Skeletal muscle tissue (tissue), 4 donors: Measurements from ENCODE around the gene GTPBP2. TPM values are rescaled to one million over a fixed set of nuclear protein-coding genes. Genes with fewer than 3 reads are reported as not detected.

ENCODE experiments used
- H3K27ac ChIP-seq: one replicate; pipeline ENCODE4 v1.7.0; 2013; ENCODE audit warnings: mild to moderate bottlenecking, low read depth, low read length, inconsistent platforms
- H3K27me3 ChIP-seq, 3 donors: one replicate each; pipeline ENCODE4 v1.7.0; 2013; ENCODE audit warnings: low read length in 3 of 3; ENCODE audit not compliant: control insufficient read depth in 3 of 3, insufficient read depth in 3 of 3
- H3K36me3 ChIP-seq, 3 donors: one replicate each; pipeline ENCODE4 v1.7.0; 2013; ENCODE audit warnings: low read length in 3 of 3; ENCODE audit not compliant: control insufficient read depth in 3 of 3, insufficient read depth in 3 of 3
- H3K4me1 ChIP-seq, 3 donors: one replicate each; pipeline ENCODE4 v1.7.0; 2013; ENCODE audit warnings: low read length in 3 of 3, mild to moderate bottlenecking in 3 of 3; ENCODE audit not compliant: control insufficient read depth in 3 of 3, insufficient read depth in 3 of 3
- H3K4me3 ChIP-seq, 3 donors: one replicate each; pipeline ENCODE4 v1.7.0; 2013; ENCODE audit warnings: low read length in 3 of 3
- H3K9ac ChIP-seq, 3 donors: one replicate each; pipeline ENCODE4 v1.7.0; 2013; ENCODE audit warnings: low read length in 3 of 3, mild to moderate bottlenecking in 3 of 3, moderate library complexity in 2 of 3, low read depth in 1 of 3
- H3K9me3 ChIP-seq, 3 donors: one replicate each; pipeline ENCODE4 v1.7.0; 2013; ENCODE audit warnings: low read length in 3 of 3; ENCODE audit not compliant: control insufficient read depth in 3 of 3
- total RNA-seq: library from RNA; depleted of rRNA; stranded (reverse); fragments of >200 nt; gene quantifications from one replicate; pipeline ENCODE4 v1.2.3, GENCODE V29; 2014
- donor health status: Osteomylitis.

GTPBP2 gene
- total RNA-seq, 1 donor from 2014 or later: 30.8 TPM

GRCh38 chr6:43582911-43583310 lies 46.2 kb downstream of the GTPBP2 start:
- H3K27me3 ChIP-seq: no peaks in the 10 kb centered on the region
- no peak overlapping the region for H3K9ac ChIP-seq
- no peaks in the 10 kb centered on the region for H3K4me1 ChIP-seq
- no peaks in the 10 kb centered on the region for H3K9me3 ChIP-seq
- H3K4me3 ChIP-seq: no peak overlapping the region
- H3K36me3 ChIP-seq: peaks cover 21 to 42% (median 28%) of the 10 kb centered on the region in 3 donors
- H3K27ac ChIP-seq: no peak overlapping the region

GRCh38 chr6:43579171-43579570 lies 49.9 kb downstream of the GTPBP2 start:
- Histone ChIP-seq H3K27me3 (no peaks in the 10 kb centered on the region), H3K27ac (no peak overlapping the region), H3K36me3 (peaks cover 7 to 19% (median 10%) of the 10 kb centered on the region in 3 donors), H3K9ac (no peak overlapping the region), H3K9me3 (no peaks in the 10 kb centered on the region), H3K4me3 (no peak overlapping the region), H3K4me1 (peaks cover 11 to 17% (median 16%) of the 10 kb centered on the region in 3 donors)

GRCh38 chr6:43578748-43579147 lies 50.3 kb downstream of the GTPBP2 start:
- H3K4me3 ChIP-seq: no peak overlapping the region

GRCh38 chr6:43575772-43576551 lies 53.1 kb downstream of the GTPBP2 start, which contains the start of the genes POLH and XPO5:
Gene POLH (plus strand): TSS chr6:43576185. CDS start chr6:43582320, 6,135 bp downstream.
Gene XPO5 (minus strand): TSS chr6:43576038. CDS start chr6:43575864, 174 bp downstream.
- Histone ChIP-seq H3K4me3 (peak within 1 kb of the TSS; percentile 95 to 99 (median 98)), H3K36me3 (peaks cover 9 to 17% (median 13%) of the 10 kb centered on the region in 3 donors), H3K9ac (peak within 1 kb of the TSS; percentile 81 to 93 (median 92)), H3K27ac (peak within 1 kb of the TSS; percentile 93), H3K9me3 (no peaks in the 10 kb centered on the region), H3K4me1 (peaks cover 11 to 17% (median 16%) of the 10 kb centered on the region in 3 donors), H3K27me3 (no peaks in the 10 kb centered on the region)

More at GRCh38 chr6:43578748-43579147, 50.3 kb downstream of the GTPBP2 start:
- Histone ChIP-seq H3K9ac (peak overlapping the region in 1 of 3 donors; percentile 38), H3K36me3 (peaks cover 3 to 15% (median 7%) of the 10 kb centered on the region in 3 donors), H3K9me3 (no peaks in the 10 kb centered on the region), H3K4me1 (peaks cover 11 to 17% (median 16%) of the 10 kb centered on the region in 3 donors), H3K27me3 (no peaks in the 10 kb centered on the region), H3K27ac (no peak overlapping the region)

- Histone ChIP-seq H3K9me3 (no peaks in the 10 kb centered on the region), H3K9ac (peak overlapping the region; percentile 73 to 89 (median 81)), H3K4me1 (peaks cover 11 to 17% (median 16%) of the 10 kb centered on the region in 3 donors), H3K27me3 (no peaks in the 10 kb centered on the region), H3K36me3 (peaks cover 12 to 24% (median 21%) of the 10 kb centered on the region in 3 donors), H3K4me3 (peak overlapping the region; percentile 86 to 99 (median 98)), H3K27ac (peak overlapping the region; percentile 13)
Observed at GRCh38 chr6:43575105-43575771, 53.8 kb downstream of the GTPBP2 start.

GRCh38 chr6:43572015-43572414 lies 57.0 kb downstream of the GTPBP2 start:
- H3K36me3 ChIP-seq: peaks cover 23 to 36% (median 35%) of the 10 kb centered on the region in 3 donors
- no peak overlapping the region for H3K4me3 ChIP-seq
- peaks cover 7 to 14% (median 12%) of the 10 kb centered on the region in 3 donors for H3K4me1 ChIP-seq
- no peaks in the 10 kb centered on the region for H3K9me3 ChIP-seq
- no peak overlapping the region for H3K9ac ChIP-seq
- no peaks in the 10 kb centered on the region for H3K27me3 ChIP-seq
- H3K27ac ChIP-seq: no peak overlapping the region

- Histone ChIP-seq H3K27ac (no peak overlapping the region), H3K4me3 (no peak overlapping the region), H3K9me3 (no peaks in the 10 kb centered on the region), H3K9ac (no peak overlapping the region), H3K36me3 (peaks cover 26 to 41% (median 39%) of the 10 kb centered on the region in 3 donors), H3K27me3 (no peaks in the 10 kb centered on the region), H3K4me1 (peaks cover 6 to 8% (median 7%) of the 10 kb centered on the region in 3 donors)
Observed at GRCh38 chr6:43570876-43571441, 58.1 kb downstream of the GTPBP2 start.

Other genes starting within 250 kb of the GTPBP2 start
- gene ABCC10, start 201.7 kb downstream of the GTPBP2 start, total RNA-seq: 8.9 TPM
- 1.6 TPM for gene DLK2, start 173.7 kb downstream of the GTPBP2 start, total RNA-seq
- 7.8 TPM for gene TJAP1, start 151.7 kb downstream of the GTPBP2 start, total RNA-seq
- 0.52 TPM for gene LRRC73, start 118.9 kb downstream of the GTPBP2 start, total RNA-seq
- gene YIPF3, start 112.3 kb downstream of the GTPBP2 start, total RNA-seq: 54.3 TPM
- 21.9 TPM for gene POLR1C, start 112.2 kb downstream of the GTPBP2 start, total RNA-seq
- 35.0 TPM for gene XPO5, start 53.2 kb downstream of the GTPBP2 start, total RNA-seq
- 9.9 TPM for gene POLH, start 53.1 kb downstream of the GTPBP2 start, total RNA-seq
- gene MAD2L1BP, start 6.6 kb upstream of the GTPBP2 start, total RNA-seq: 25.1 TPM
- 0.52 TPM for gene RSPH9, start 15.8 kb upstream of the GTPBP2 start, total RNA-seq
- gene MRPS18A, start 58.5 kb upstream of the GTPBP2 start, total RNA-seq: 44.4 TPM
- gene VEGFA, start 140.9 kb upstream of the GTPBP2 start, total RNA-seq: 36.5 TPM